Placental epithelial cell (primary cell): ENCODE data around the gene TMPO. TPM values are rescaled to one million over a fixed set of nuclear protein-coding genes. Genes with fewer than 3 reads are reported as not detected.

Experiments
- small RNA-seq: library from RNA; depleted of rRNA; stranded (forward); fragments of <200 nt; gene quantifications from one replicate; pipeline ENCODE3, GENCODE V24; 2012
- total RNA-seq: library from RNA; depleted of rRNA; stranded (reverse); fragments of >200 nt; gene quantifications from 2 replicates; pipeline ENCODE4 v1.2.3, GENCODE V29; 2012

Gene TMPO, protein sequence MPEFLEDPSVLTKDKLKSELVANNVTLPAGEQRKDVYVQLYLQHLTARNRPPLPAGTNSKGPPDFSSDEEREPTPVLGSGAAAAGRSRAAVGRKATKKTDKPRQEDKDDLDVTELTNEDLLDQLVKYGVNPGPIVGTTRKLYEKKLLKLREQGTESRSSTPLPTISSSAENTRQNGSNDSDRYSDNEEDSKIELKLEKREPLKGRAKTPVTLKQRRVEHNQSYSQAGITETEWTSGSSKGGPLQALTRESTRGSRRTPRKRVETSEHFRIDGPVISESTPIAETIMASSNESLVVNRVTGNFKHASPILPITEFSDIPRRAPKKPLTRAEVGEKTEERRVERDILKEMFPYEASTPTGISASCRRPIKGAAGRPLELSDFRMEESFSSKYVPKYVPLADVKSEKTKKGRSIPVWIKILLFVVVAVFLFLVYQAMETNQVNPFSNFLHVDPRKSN
- total RNA-seq: 34.9 and 44.4 TPM in 2 replicates

DNA sequence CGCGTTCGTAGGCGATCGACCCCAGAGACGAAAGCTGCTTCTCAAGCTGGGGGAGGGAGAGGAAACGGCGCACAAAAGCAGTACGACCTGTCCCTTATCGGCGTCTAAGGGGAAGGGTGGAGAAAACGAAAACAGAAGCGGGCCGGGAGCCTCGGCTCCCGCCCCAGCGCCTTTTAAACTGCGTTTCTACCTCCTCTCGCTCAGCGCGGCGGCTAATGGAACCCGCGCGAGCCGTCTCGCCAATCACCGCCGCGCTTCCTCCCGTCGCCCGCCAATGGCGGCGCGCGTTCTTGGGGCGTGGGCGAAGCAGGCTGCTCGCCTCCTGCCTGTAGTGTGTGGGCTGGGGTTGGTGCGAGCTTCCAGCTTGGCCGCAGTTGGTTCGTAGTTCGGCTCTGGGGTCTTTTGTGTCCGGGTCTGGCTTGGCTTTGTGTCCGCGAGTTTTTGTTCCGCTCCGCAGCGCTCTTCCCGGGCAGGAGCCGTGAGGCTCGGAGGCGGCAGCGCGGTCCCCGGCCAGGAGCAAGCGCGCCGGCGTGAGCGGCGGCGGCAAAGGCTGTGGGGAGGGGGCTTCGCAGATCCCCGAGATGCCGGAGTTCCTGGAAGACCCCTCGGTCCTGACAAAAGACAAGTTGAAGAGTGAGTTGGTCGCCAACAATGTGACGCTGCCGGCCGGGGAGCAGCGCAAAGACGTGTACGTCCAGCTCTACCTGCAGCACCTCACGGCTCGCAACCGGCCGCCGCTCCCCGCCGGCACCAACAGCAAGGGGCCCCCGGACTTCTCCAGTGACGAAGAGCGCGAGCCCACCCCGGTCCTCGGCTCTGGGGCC is at the start of gene TMPO:
TMPO (plus strand) TSS at position 304 of the 824 bp plus-strand sequence; CDS start at position 582, 278 bp downstream.

GRCh38 chr12:98593351-98594049 is 78.1 kb downstream of the TMPO start, which contains the start of gene SLC25A3:
Gene SLC25A3, plus strand, starts transcription at chr12:98593686. Its CDS starts 293 bp downstream, at chr12:98593979.

Small RNAs within 50 kb of the gene (small RNA-seq; reads per million reads assigned to genes)
- 78.1 reads per million, percentile 98 among the genes with 10 or more reads in this experiment for gene SNORA53

Other genes starting within 250 kb of the TMPO start
- 626 and 1,227 TPM in 2 replicates for gene SLC25A3, start 78.1 kb downstream of the TMPO start, total RNA-seq
- gene IKBIP, start 129.2 kb downstream of the TMPO start, total RNA-seq: 27.5 and 34.7 TPM in 2 replicates
- 25.1 and 25.5 TPM in 2 replicates for gene APAF1, start 129.7 kb downstream of the TMPO start, total RNA-seq